ENCODE measurements around the gene MAN1A1. TPM values are rescaled to one million over a fixed set of nuclear protein-coding genes. Genes with fewer than 3 reads are reported as not detected.
"Not testable (repeated sequence)": the region's sequence is repeated elsewhere in the genome, so short reads cannot be mapped to it uniquely, and the experiment has no call there.

MAN1A1 gene
- polyA plus RNA-seq, 3 donors, result 19.1 to 50.1 (median 37.5) TPM

DNA sequence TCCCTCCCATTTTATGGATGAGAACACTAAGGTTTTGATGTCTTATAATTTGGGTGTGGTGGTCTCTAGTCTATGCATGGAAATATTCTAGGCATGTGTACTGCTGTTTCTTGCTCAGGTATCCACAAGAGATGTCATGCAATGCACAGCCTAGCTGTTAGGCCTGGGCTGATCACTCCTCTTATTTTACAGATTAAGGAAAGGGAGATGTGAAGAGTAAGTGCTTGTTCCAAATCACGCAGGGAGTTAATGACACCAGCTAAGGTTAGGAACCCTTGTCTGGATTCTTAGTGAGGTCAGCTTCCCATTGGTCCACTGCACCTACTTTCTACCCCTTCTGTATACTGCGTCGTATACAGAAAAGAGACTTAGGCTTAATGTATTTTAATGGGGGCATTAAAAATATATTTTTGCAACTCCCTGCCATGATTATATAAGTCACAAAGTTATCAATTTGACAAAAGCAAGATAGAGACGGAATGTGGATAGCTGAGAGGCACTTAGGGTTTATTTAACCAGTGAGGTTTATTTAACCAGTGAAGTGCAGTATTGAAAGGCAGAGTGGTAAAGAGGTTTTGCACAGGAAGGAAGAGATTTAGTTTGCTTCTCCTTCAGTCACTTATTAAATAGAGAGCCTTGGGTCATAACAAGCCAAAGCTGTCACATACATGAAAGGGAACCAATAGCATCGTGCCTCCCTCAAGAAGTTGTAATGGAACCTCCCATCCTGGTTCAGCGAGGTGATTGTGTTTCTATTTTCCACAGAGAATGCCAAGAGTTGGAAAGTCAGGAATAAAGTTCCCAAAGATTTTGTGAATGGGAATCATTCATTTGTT, 176.1 kb downstream of the MAN1A1 start:
- H3K27ac ChIP-seq (ENCODE audit: low read depth, low read length), result no peak overlapping the region
- 52 to 68% (median 62%) methylated on average over 6 of the region's 6 CpGs for WGBS, 3 donors

DNA sequence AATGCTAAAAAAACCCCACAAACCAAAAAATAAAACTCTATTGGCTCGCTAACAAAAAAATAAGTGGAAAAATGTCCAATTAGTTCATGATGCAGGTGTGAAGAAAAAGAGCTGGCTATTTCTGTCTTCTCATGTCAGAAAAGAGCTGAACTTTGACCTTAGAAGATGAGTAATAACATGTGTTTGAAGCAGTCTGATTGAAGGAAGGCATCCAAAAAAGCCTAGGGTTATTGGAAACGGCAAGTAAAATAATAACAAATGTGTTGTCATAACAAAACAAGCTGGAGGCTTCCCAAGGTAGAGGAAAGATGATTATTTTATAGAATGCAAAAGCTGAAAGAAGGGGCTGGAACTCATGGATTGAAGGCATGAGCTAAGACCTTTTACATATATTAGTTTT, 176.7 kb downstream of the MAN1A1 start:
- WGBS, 3 donors, result 55 to 75% (median 60%) methylated on average over 2 of the region's 2 CpGs
- no peak overlapping the region for H3K27ac ChIP-seq (ENCODE audit: low read depth, low read length)

DNA sequence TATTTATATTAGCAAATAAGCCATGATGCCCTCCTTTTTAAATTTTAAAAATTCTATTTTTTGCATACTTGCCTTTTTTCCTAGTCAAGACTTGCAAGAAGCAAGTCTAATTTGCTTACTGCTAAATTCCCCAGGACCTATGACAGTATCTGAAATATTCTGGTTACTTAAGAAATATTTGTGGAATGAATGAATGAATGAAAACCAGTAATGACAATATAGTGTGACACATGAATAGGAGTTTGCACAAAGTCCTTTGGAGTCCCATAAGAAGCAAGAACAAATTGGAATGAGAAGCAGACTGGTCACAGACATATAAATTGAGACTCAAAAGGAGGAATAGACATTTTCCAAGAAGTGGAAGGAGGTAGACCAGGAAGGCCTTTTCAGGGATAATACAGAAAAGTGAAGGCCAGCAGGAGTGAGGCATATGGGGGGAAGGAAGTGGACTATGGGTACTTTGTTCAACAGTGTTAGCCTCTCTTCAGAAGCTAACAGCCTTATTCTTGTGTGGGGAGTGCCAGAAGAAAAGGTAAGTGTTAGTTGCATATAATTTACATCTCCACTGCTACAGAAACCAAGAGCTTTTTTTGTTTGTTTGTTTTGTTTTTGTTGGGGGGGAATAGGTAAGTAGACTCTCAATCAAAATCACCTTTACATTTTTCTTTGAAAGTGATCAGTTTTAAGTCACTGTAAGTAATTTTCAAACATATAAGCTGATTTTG, 177.5 kb downstream of the MAN1A1 start:
- no peak overlapping the region for H3K27ac ChIP-seq (ENCODE audit: low read depth, low read length)

DNA sequence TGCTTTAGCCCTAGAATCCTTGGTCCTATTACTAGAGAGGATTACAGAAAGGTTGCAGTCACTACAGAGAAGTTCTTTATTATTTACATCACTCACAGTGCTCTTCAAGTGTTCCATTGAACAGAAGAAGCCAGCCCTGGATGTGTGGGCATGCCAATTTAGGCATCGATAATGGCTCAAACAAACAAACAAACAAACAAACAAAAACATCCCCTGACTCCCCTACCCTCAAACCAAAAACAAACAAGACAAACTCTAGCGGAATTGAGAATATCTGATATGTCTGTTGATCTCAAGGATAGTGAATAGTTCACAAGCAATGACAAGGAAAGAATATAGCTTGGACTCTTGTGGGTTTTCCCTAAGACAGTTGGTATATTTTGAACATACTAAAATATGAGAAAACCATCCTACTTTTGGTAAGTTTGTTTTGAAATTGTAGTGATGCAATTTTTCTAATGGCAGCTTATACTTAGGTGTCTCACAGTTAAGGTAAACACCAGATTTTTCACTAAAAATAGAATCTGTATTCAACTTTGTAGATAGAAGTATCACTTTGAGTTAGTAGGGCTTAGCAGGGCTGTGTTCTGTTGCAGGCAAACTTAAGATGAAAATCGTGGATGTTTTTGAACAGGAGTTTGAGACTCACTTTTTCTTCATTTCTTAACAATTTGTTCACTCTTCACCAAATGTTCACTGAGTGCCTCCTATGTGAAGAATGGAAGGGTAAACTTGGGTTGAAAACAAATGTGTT, 178.3 kb downstream of the MAN1A1 start:
- no peak overlapping the region for H3K27ac ChIP-seq (ENCODE audit: low read depth, low read length)
- WGBS, 3 donors, result 52 to 77% (median 75%) methylated on average over 3 of the region's 3 CpGs

DNA sequence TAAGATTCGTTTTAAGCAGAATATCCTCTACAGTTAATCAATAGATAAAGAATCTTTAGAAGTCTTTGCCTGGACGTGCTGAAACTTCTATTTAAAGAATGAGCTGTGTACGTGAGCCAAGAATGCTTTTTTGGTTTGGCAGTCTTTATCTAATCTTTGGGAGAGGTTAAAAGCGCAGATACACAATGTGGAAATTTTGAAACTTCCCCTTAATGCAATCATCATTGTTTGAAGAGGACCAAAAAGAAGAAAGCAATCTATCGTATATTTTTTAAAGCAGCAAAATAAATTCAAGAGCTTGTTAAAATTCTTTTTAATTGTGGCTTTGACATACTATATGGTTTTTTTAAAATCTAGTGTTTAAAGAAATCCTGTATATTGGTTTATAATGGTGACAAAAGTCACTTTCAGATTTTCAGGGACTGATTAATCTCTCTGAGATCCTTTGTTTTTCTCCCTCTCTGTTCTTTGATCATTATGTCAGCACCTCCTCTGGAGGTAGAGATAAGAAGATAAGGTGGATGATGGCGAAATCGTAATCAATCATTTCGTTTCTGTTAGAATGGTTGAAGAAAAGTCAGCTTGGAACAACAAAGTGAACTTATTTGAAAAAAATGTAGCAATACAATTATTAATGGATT, 179.0 kb downstream of the MAN1A1 start:
- 19 to 39% (median 31%) methylated on average over 8 of the region's 8 CpGs for WGBS, 3 donors
- no peak overlapping the region for H3K27ac ChIP-seq (ENCODE audit: low read depth, low read length)

DNA sequence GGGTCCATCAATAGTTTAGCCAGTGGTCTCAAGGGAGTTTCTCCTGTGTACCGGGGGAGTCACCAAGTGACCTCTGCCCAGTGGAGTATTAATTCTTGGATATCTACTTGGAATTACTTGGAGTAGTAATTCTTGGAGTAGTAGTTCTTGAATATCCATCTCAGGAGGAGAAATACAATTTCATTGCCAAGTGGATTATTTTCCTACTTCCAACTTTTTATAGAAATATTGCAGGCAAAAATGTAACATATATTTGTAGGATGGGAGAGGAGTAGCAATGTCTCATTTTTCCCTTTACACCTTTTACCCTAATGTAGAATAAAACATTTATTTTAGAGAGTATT, 179.5 kb downstream of the MAN1A1 start:
- 48 to 52% (median 51%) methylated on average over 1 of the region's 1 CpG for WGBS, 3 donors
- no peak overlapping the region for H3K27ac ChIP-seq (ENCODE audit: low read depth, low read length)

DNA sequence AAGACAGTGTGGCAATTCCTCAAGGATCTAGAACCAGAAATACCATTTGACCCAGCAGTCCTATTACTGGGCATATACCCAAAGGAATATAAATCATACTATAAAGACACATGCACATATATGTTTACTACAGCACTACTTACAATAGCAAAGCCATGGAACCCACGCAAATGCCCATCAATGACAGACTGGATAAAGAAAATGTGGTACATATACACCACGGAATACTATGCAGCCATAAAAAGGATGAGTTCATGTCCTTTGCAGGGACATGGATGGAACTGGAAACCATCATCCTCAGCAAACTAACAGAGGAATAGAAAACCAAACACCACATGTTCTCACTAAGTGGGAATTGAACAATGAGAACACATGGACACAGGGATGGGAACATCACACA, 180.2 kb downstream of the MAN1A1 start:
- WGBS, 3 donors, result 97 to 98% (median 98%) methylated on average over 2 of the region's 2 CpGs
- H3K27ac ChIP-seq (ENCODE audit: low read depth, low read length), result not testable (repeated sequence)

DNA sequence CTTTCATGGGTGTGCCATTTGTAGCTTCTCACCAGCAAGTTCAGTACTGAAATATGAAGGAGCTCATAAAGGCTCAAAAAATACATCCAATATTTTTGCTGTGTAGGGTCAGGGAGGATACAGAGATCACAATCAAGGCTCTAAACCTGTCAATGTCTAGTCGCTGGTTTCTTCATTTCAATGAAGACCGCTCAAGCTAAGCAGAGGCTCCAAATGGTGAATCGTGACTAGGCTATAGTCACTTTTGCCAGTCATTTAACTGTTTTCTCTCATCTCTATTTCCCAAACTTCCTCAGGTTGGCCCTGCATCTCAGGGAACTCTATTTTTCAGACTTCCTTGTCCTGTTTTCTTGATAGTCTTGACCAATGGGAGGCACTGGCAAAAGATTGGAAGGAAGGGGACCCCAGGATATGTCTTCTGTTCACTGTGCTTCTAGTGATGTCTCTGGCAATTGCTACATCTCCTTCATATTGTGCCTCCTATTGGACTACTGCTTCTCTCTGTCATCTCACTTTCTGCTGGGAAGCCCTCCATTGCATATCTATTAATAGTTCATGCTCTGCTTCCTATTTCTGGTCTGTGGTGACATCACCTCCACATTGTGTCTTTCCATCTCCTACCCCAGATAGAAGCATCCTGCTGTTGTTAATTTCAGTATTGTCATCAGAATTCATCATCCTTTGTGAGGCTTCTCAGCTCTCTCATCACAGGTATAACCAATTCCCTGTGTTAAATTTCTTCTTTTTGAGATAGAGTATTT, 183.4 kb downstream of the MAN1A1 start:
- WGBS, 3 donors, result 95 to 99% (median 97%) methylated on average over 3 of the region's 3 CpGs
- H3K27ac ChIP-seq (ENCODE audit: low read depth, low read length), result no peak overlapping the region

DNA sequence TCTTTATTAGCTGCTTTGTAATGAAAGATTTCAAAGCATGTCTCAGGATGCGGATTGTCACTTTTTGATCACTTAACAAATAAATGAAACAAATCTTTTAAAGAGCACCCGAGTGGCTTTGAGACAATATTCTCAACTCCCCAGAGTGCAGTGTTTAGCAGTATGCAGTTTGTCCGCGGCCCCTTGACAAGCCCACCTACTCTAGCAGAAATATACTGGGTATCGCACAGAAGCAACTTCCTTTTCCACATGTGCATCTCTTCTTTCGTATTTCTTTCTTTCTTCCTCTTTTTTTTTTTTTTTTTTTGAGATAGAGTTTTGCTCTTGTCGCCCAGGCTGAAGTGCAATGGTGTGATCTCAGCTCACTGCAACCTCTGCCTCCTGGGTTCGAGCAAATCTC, 186.6 kb downstream of the MAN1A1 start:
- 45 to 74% (median 54%) methylated on average over 7 to 8 of the region's 8 CpGs for WGBS, 3 donors

DNA sequence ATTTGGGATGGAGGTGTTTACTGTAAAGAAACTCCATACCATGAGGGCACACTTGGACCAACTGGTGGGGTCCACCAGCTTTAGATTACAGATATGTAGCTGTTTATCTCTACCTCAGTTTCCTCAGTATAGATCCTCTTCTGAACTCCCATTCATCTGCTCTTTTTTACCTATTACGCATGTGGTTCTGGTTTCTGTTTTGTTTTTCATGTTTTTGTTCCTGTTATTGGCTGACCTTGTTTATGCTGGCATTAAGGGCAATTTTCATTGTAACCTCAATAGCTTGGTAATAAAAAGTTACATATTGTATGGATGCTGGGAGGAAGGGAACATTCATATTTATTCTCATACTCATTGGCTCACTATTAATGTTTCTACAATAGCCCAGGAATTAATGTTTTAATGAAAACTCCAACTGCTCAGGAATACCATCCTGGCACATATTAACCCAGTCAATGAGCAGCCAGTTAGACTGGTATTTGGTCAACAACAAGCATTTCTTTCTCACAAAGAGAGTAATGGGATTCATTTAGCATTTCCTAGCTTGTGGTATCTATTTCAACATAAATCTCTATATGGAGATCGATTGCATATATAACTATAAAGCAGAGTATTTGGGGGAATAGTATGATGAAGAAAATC, 187.3 kb downstream of the MAN1A1 start:
- no peak overlapping the region for H3K27ac ChIP-seq (ENCODE audit: low read depth, low read length)
- 50 to 71% (median 70%) methylated on average over 2 of the region's 2 CpGs for WGBS, 3 donors

More for the DNA sequence above, 186.6 kb downstream of the MAN1A1 start:
- H3K27ac ChIP-seq (ENCODE audit: low read depth, low read length), result no peak overlapping the region

DNA sequence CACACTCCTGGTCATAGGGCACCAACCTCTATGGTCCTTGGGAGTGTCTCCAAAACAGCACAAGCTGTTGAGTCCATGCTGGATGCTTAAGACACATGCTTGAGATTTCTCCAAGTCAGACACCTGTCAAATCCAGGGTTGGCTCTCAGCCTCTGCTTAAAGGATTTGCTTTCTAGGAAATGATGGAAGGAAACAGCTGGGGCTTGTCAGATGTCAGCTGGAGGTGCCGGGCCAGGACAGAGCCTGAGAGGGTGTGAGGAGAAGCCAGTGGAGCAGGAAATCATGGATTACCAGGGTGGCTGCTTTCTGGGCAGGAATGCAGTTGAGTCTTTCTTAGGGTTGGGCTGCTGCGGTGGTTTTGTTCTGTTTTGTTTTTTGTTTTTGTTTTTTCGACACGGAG, 188.1 kb downstream of the MAN1A1 start:
- 84 to 87% (median 84%) methylated on average over 4 of the region's 4 CpGs for WGBS, 3 donors
- no peak overlapping the region for H3K27ac ChIP-seq (ENCODE audit: low read depth, low read length)

DNA sequence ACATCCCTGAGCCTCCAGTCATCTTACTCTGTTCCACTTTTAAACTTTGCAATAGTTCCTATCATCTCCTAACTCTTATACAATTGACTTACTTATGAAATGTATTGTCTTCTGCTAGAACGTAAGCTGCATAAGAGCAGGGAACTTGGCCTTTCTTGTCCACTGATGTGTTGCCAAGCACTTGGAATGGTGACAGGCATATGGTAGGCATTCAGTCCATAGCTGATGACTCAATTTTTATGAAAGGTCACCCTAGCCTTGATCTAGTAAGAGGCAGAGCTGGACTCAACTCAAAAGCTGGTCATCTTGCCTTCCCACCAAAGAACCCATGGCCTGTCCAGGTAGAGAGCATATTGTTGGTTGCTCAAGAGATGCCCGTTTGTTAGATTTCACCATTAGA, 188.7 kb downstream of the MAN1A1 start:
- WGBS, 3 donors, result 72 to 90% (median 72%) methylated on average over 2 of the region's 2 CpGs
- no peak overlapping the region for H3K27ac ChIP-seq (ENCODE audit: low read depth, low read length)

DNA sequence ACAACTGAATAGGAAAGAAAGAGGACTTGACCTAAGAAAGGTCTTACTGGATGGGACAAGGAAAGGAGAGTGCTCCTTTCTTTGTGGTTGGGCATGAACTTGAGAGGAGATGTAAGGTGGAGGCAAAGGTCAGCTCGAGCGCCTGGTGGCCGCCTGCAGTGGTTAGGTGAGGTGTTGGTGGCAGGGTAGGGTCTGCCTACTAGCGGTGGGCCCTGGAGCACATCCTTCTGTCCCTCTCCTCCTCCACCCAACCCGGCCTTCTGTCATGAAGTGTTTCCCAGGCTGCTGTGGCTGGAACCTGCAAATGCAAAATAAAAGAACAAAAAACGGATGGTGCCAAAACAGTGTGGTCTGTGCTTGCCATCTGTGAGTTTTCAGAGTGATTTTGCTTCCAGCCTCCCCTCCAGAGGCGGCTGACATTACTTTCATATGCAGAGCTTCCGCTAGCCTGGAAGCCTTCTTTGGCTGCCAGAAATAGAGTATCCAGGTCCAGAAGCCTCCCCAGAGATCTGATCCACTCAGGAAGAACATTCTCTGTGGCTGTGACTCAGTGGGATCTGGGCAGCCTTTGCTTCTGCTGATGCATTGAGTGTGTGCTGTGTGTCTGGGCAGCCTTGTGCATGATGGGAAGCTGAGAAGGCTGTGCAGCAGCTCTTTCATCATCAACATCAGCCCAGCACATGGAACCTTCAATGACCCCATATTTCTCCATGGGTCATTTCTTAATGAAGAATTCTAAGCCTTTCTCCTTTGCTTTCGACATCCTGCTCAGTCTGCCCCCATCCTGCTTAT, 191.3 kb downstream of the MAN1A1 start:
- 76 to 86% (median 77%) methylated on average over 9 of the region's 9 CpGs for WGBS, 3 donors
- no peak overlapping the region for H3K27ac ChIP-seq (ENCODE audit: low read depth, low read length)

DNA sequence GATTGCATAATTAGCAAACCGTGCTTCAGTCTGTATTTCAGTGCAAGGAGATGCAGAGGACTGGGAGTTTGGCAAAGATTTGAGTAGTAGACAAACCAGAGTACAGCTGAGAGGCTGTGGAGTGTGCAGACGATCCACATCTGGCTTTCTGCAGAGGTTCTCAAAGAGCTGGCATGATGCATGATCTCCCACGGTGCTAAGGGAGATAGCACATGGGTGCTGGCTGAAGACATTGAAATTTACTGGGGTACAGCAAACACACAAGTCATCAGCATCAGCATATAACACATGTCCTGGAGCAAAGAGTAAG, 192.1 kb downstream of the MAN1A1 start:
- 46 to 69% (median 48%) methylated on average over 3 of the region's 3 CpGs for WGBS, 3 donors
- H3K27ac ChIP-seq (ENCODE audit: low read depth, low read length), result no peak overlapping the region

DNA sequence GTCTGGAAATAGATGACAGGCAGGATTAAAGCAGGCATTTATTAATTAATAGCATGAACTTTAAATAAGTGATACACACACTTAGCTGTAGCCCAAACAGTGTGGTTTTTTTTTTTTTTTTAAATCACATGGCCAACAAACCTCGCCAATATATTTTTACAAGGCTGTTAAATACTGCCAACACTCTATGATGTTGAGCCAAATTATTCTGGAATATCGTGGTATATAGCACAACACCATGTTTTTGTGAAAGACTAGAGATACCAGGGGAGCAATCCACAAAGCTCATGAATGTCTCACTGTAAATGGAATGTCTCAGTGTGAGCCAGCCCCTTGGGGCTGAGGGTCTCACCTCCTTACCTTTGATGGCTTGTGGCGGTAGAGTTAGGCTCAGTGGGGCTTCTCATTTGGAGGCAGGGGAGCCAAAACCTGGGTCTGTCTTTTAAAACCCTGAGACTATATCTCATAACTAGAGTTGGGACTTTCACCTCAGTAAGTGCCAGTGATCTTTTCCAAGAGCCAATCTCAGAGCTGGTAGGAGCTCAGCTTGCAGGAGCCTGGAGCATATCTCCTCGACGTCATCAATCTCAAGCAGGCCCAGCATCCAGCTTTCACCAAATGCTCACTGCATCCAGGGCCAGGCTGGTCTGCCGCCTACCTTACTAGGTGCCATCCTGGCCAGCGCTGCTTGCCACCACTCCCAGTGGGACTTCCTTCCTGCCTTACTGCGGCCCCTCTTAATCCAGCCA, 192.6 kb downstream of the MAN1A1 start:
- no peak overlapping the region for H3K27ac ChIP-seq (ENCODE audit: low read depth, low read length)
- WGBS, 3 donors, result 60 to 82% (median 61%) methylated on average over 8 of the region's 8 CpGs

DNA sequence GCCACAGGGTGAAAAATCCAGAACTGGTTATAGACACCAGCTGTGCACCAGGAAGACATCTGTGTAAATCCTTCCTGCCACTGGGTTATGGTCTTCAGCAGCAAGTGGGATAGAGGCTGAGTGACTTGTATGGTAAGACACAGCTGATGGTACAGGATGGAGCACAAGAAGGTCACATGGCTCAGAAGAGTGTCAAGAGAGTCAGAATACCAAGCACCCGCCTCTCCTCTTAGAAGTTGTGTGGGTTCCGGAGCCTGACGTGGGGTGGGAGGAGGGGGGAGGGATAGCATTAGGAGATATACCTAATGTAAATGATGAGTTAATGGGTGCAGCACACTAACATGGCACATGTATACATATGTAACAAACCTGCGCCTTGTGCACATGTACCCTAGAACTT, 193.5 kb downstream of the MAN1A1 start:
- H3K27ac ChIP-seq (ENCODE audit: low read depth, low read length), result not testable (repeated sequence)
- 88 to 95% (median 95%) methylated on average over 4 of the region's 4 CpGs for WGBS, 3 donors

All from adipose tissue (tissue), 3 donors.